ENCODE results near the gene ATG16L1.

Gene ATG16L1

GRCh38 chr2:233288663-233289062 lies 37.2 kb downstream of the ATG16L1 start:
- ChIA-PET POLR2A (ENCODE audit: low non-redundant PET) (no interaction called here), CTCF (no interaction called here)
- no peak for DNase-seq (ENCODE audit: low spot score)
- TF ChIP-seq, protein P1, sequence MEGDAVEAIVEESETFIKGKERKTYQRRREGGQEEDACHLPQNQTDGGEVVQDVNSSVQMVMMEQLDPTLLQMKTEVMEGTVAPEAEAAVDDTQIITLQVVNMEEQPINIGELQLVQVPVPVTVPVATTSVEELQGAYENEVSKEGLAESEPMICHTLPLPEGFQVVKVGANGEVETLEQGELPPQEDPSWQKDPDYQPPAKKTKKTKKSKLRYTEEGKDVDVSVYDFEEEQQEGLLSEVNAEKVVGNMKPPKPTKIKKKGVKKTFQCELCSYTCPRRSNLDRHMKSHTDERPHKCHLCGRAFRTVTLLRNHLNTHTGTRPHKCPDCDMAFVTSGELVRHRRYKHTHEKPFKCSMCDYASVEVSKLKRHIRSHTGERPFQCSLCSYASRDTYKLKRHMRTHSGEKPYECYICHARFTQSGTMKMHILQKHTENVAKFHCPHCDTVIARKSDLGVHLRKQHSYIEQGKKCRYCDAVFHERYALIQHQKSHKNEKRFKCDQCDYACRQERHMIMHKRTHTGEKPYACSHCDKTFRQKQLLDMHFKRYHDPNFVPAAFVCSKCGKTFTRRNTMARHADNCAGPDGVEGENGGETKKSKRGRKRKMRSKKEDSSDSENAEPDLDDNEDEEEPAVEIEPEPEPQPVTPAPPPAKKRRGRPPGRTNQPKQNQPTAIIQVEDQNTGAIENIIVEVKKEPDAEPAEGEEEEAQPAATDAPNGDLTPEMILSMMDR (conservative IDR thresholded peaks at IDR 0.05; ENCODE audit: low read depth), result no peak
- no peak overlapping the region for H3K27ac ChIP-seq

GRCh38 chr2:233289648-233290047 lies 38.2 kb downstream of the ATG16L1 start:
- DNase-seq (ENCODE audit: low spot score), result no peak
- TF ChIP-seq, protein P1 (conservative IDR thresholded peaks at IDR 0.05; ENCODE audit: low read depth), result no peak
- H3K27ac ChIP-seq, result no peak overlapping the region
- ChIA-PET CTCF (no interaction called here), POLR2A (ENCODE audit: low non-redundant PET) (interaction anchor here (0.6 kb wide), 1 partner anchor 87 kb away, joined by 3 read pairs; no protein-coding TSS in a partner anchor)

GRCh38 chr2:233290051-233290845 lies 38.8 kb downstream of the ATG16L1 start:
- CTCF ChIA-PET, result no interaction called here
- TF ChIP-seq, protein P1 (conservative IDR thresholded peaks at IDR 0.05; ENCODE audit: low read depth), result no peak
- no peak for DNase-seq (ENCODE audit: low spot score)
- no peak overlapping the region for H3K27ac ChIP-seq
- POLR2A ChIA-PET (ENCODE audit: low non-redundant PET), result interaction anchor here (0.6 kb wide), 1 partner anchor 88 kb away, joined by 3 read pairs; no protein-coding TSS in a partner anchor

- TF ChIP-seq, protein P1 (conservative IDR thresholded peaks at IDR 0.05; ENCODE audit: low read depth), result no peak
- ChIA-PET POLR2A (ENCODE audit: low non-redundant PET) (interaction anchor here (0.7 kb wide), 1 partner anchor 114 kb away, joined by 5 read pairs; no protein-coding TSS in a partner anchor), CTCF (interaction anchor here (0.6 to 0.7 kb wide), 3 partner anchors 9 to 49 kb away, joined by 3 to 4 read pairs (median 3); no protein-coding TSS in a partner anchor)
- no peak for DNase-seq (ENCODE audit: low spot score)
- H3K27ac ChIP-seq, result no peak overlapping the region
Observed at GRCh38 chr2:233295891-233296290, 44.4 kb downstream of the ATG16L1 start.

DNA sequence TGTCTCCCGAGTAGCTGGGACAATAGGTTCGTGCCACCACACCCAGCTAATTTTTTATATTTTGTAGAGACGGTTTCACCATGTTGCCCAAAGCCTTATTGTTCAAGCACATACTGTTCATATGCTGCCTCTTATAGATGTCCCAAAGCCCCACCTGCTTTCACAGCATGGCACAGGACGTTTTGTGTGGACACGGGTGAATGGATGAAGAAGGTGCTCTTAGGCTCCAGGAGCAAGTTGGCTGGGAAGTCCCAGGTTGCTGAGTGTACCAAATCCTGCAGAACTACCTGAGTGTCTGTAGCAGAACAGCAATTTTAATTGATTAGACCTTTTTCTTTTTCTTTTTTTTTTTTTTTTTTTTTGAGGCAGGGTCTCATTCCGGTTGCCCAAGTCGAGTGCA lies 45.6 kb downstream of the ATG16L1 start:
- no peak for DNase-seq (ENCODE audit: low spot score)
- POLR2A ChIA-PET (ENCODE audit: low non-redundant PET), result no interaction called here
- CTCF ChIA-PET, result no interaction called here
- TF ChIP-seq, protein P1 (conservative IDR thresholded peaks at IDR 0.05; ENCODE audit: low read depth), result no peak
- H3K27ac ChIP-seq, result no peak overlapping the region

- TF ChIP-seq, protein P1 (conservative IDR thresholded peaks at IDR 0.05; ENCODE audit: low read depth), result no peak
- DNase-seq (ENCODE audit: low spot score), result no peak
- ChIA-PET POLR2A (ENCODE audit: low non-redundant PET) (no interaction called here), CTCF (no interaction called here)
- H3K27ac ChIP-seq, result no peak overlapping the region
Observed at GRCh38 chr2:233300401-233300800, 48.9 kb downstream of the ATG16L1 start.
